Liver (tissue), 9 donors: Measurements from ENCODE around the gene LAMTOR2. TPM values are rescaled to one million over a fixed set of nuclear protein-coding genes. Genes with fewer than 3 reads are reported as not detected.

Source experiments
- DNase-seq: peaks from one replicate; pipeline ENCODE4 v3.0.0-alpha.2; 2017; ENCODE audit warnings: low spot score
- H3K27ac ChIP-seq, 2 donors: one replicate each; pipeline ENCODE4 v1.7.0; 2013; ENCODE audit warnings: inconsistent platforms in 2 of 2, low read length in 2 of 2, control low read depth in 1 of 2, low read depth in 1 of 2, mild to moderate bottlenecking in 1 of 2
- H3K27me3 ChIP-seq, 4 donors: one replicate each; pipeline versions ENCODE4 v1.6.1 to v1.7.0; 2013; ENCODE audit warnings: low read length in 3 of 4, inconsistent platforms in 1 of 4, mild to moderate bottlenecking in 1 of 4, moderate library complexity in 1 of 4; ENCODE audit not compliant: control insufficient read depth in 4 of 4, insufficient read depth in 4 of 4
- H3K36me3 ChIP-seq, 4 donors: one replicate each; pipeline versions ENCODE4 v1.6.1 to v1.7.0; 2013; ENCODE audit warnings: low read length in 3 of 4, mild to moderate bottlenecking in 3 of 4, low read depth in 1 of 4, moderate library complexity in 1 of 4; ENCODE audit not compliant: control insufficient read depth in 4 of 4, insufficient read depth in 3 of 4
- H3K4me1 ChIP-seq, 4 donors: one replicate each; pipeline versions ENCODE4 v1.6.1 to v1.7.0; 2013; ENCODE audit warnings: low read length in 3 of 4, mild to moderate bottlenecking in 3 of 4, moderate library complexity in 1 of 4; ENCODE audit not compliant: control insufficient read depth in 4 of 4, insufficient read depth in 4 of 4
- H3K4me3 ChIP-seq, 3 donors: one replicate each; pipeline versions ENCODE4 v1.6.1 to v1.7.0; 2013; ENCODE audit warnings: low read length in 3 of 3, control low read depth in 1 of 3, low read depth in 1 of 3, mild to moderate bottlenecking in 1 of 3
- H3K9ac ChIP-seq, 2 donors: one replicate each; pipeline ENCODE4 v1.7.0; 2013; ENCODE audit warnings: low read length in 2 of 2, mild to moderate bottlenecking in 2 of 2, moderate library complexity in 2 of 2, control low read depth in 1 of 2, low read depth in 1 of 2
- H3K9me3 ChIP-seq, 4 donors: one replicate each; pipeline versions ENCODE4 v1.6.1 to v1.7.0; 2013; ENCODE audit warnings: low read length in 3 of 4; ENCODE audit not compliant: control insufficient read depth in 4 of 4
- EGR1 ChIP-seq, 2 donors: IDR thresholded peaks; 2 replicates each; pipeline ENCODE4 v1.6.1; 2016 to 2018; ENCODE audit warnings: antibody characterized with exemption in 2 of 2, low read depth in 2 of 2
- FOXA1 ChIP-seq: IDR thresholded peaks from 2 replicates; pipeline ENCODE4 v1.6.1; 2016; ENCODE audit warnings: antibody characterized with exemption
- FOXA2 ChIP-seq: IDR thresholded peaks from 2 replicates; pipeline ENCODE4 v1.6.1; 2016; ENCODE audit warnings: antibody characterized with exemption
- GABPA ChIP-seq, 2 donors: IDR thresholded peaks in 1 of 2; conservative IDR thresholded peaks in 1 of 2; 2 replicates each; pipeline ENCODE4 v1.6.1; 2016; ENCODE audit warnings: antibody characterized with exemption in 2 of 2, mild to moderate bottlenecking in 1 of 2, moderate library complexity in 1 of 2
- HNF4G ChIP-seq: IDR thresholded peaks from 2 replicates; pipeline ENCODE4 v1.6.1; 2016; ENCODE audit warnings: antibody characterized with exemption
- NR2F2 ChIP-seq: IDR thresholded peaks from 2 replicates; pipeline ENCODE4 v1.6.1; 2016; ENCODE audit warnings: antibody characterized with exemption
- RAD21 ChIP-seq, 2 donors: IDR thresholded peaks; 2 replicates each; pipeline ENCODE4 v1.6.1; 2016; ENCODE audit warnings: antibody characterized with exemption in 2 of 2, mild to moderate bottlenecking in 2 of 2
- SP1 ChIP-seq: IDR thresholded peaks from 2 replicates; pipeline ENCODE4 v1.6.1; 2018; ENCODE audit warnings: antibody characterized with exemption, mild to moderate bottlenecking
- TAF1 ChIP-seq: conservative IDR thresholded peaks from 2 replicates; pipeline ENCODE4 v1.6.1; 2016; ENCODE audit warnings: antibody characterized with exemption, mild to moderate bottlenecking
- WGBS: extraction: QIAGEN DNeasy Blood & Tissue Kit; methylation state at CpG from one replicate; pipeline ENCODE4 v1.1.7; 2013; 5-methylcytosine and 5-hydroxymethylcytosine counted together
- polyA plus RNA-seq, 2 donors: library from polyadenylated mRNA; stranded (reverse) in 1 of 2; unstranded in 1 of 2; fragments of 200-250 nt in 1 of 2; fragments of >200 nt in 1 of 2; fragmentation: Nextera tagmentation in 1 of 2; extraction: Ambion mirVana in 1 of 2; gene quantifications; one replicate each; pipeline versions ENCODE4 v1.2.1 to v1.2.3, GENCODE V29; 2013 to 2015
- total RNA-seq, 2 donors: library from RNA; depleted of rRNA; stranded (reverse); fragments of >200 nt; gene quantifications; one replicate each; pipeline ENCODE4 v1.2.3, GENCODE V29; 2014
- TF ChIP-seq, protein P1 (sequence below): IDR thresholded peaks from 2 replicates; pipeline ENCODE4 v1.6.1; 2016; ENCODE audit warnings: antibody characterized with exemption, mild to moderate bottlenecking
- TF ChIP-seq, protein P2 (sequence below): fragments of 150-350 bp; IDR thresholded peaks from 2 replicates; pipeline ENCODE4 v1.5.1; 2017; ENCODE audit warnings: improper control_type of control experiment, low read depth, low read length; ENCODE audit not compliant: missing input control
- TF ChIP-seq, protein P3 (sequence below): IDR thresholded peaks from 2 replicates; pipeline ENCODE4 v1.6.1; 2016; ENCODE audit warnings: antibody characterized with exemption
- TF ChIP-seq, protein P4 (sequence below): IDR thresholded peaks from 2 replicates; pipeline ENCODE4 v1.6.1; 2016; ENCODE audit warnings: antibody characterized with exemption
- donor health status: healthy.
- donor health status: healthy.
- donor health status: healthy.
- donor health status: healthy.
- donor health status: healthy.

The LAMTOR2 gene
- total and polyA plus RNA-seq, 4 donors, result 30.4 to 152 (median 79.0) TPM

- TF ChIP-seq, protein P1, sequence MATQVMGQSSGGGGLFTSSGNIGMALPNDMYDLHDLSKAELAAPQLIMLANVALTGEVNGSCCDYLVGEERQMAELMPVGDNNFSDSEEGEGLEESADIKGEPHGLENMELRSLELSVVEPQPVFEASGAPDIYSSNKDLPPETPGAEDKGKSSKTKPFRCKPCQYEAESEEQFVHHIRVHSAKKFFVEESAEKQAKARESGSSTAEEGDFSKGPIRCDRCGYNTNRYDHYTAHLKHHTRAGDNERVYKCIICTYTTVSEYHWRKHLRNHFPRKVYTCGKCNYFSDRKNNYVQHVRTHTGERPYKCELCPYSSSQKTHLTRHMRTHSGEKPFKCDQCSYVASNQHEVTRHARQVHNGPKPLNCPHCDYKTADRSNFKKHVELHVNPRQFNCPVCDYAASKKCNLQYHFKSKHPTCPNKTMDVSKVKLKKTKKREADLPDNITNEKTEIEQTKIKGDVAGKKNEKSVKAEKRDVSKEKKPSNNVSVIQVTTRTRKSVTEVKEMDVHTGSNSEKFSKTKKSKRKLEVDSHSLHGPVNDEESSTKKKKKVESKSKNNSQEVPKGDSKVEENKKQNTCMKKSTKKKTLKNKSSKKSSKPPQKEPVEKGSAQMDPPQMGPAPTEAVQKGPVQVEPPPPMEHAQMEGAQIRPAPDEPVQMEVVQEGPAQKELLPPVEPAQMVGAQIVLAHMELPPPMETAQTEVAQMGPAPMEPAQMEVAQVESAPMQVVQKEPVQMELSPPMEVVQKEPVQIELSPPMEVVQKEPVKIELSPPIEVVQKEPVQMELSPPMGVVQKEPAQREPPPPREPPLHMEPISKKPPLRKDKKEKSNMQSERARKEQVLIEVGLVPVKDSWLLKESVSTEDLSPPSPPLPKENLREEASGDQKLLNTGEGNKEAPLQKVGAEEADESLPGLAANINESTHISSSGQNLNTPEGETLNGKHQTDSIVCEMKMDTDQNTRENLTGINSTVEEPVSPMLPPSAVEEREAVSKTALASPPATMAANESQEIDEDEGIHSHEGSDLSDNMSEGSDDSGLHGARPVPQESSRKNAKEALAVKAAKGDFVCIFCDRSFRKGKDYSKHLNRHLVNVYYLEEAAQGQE, result no peak
- TF ChIP-seq, protein P2, sequence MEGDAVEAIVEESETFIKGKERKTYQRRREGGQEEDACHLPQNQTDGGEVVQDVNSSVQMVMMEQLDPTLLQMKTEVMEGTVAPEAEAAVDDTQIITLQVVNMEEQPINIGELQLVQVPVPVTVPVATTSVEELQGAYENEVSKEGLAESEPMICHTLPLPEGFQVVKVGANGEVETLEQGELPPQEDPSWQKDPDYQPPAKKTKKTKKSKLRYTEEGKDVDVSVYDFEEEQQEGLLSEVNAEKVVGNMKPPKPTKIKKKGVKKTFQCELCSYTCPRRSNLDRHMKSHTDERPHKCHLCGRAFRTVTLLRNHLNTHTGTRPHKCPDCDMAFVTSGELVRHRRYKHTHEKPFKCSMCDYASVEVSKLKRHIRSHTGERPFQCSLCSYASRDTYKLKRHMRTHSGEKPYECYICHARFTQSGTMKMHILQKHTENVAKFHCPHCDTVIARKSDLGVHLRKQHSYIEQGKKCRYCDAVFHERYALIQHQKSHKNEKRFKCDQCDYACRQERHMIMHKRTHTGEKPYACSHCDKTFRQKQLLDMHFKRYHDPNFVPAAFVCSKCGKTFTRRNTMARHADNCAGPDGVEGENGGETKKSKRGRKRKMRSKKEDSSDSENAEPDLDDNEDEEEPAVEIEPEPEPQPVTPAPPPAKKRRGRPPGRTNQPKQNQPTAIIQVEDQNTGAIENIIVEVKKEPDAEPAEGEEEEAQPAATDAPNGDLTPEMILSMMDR, result no peak
- TF ChIP-seq GABPA (IDR thresholded peaks at IDR 0.05 in 1 of 2, conservative IDR thresholded peaks at IDR 0.05 in 1 of 2), result no peak
- TF ChIP-seq, protein P3, sequence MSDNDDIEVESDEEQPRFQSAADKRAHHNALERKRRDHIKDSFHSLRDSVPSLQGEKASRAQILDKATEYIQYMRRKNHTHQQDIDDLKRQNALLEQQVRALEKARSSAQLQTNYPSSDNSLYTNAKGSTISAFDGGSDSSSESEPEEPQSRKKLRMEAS, result no peak
- no peak for TF ChIP-seq TAF1
- no peak for TF ChIP-seq NR2F2
- Histone ChIP-seq H3K4me1 (peaks cover 0 to 3% (median 0%) of the 10 kb centered on the region in 4 donors), H3K27me3 (no peaks in the 10 kb centered on the region), H3K27ac (no peak overlapping the region), H3K36me3 (peaks cover 6 to 50% (median 23%) of the 10 kb centered on the region in 4 donors), H3K4me3 (no peak overlapping the region), H3K9me3 (no peaks in the 10 kb centered on the region), H3K9ac (no peak overlapping the region)
- DNase-seq, result no peak
- 93% methylated on average over 4 of the region's 4 CpGs for WGBS
Observed at GRCh38 chr1:156045076-156045475, 9.5 kb upstream of the LAMTOR2 start.

DNA sequence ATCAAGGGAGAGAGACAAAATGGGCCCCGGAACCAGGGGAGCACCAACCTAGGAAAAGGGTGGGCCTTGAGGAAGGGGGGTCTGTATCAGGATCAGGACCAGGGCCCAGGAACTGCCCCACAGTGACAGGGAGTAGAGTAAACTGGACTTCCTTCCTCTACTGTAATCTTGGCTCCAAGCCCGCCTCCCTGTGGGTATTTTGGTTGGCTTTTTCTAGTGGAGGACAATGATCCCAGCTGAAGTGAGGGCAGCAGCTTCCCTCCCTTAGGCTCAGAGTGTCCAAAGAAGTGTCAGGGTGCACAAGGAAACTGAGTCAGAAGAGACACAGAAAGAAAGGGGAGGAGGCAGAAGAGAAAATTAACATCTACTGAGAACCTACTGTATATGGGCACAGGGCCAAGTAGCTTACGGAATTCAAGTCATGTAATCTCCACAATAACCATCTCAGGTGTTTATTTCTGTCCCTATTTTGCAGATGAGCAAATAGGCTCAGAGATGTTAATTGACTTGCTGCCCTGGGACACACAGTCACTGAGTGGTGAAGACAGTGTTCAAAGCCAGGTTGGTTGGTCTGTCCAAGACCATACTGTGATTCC lies 5.8 kb upstream of the LAMTOR2 start:
- peaks cover 1 to 20% (median 10%) of the 10 kb centered on the region in 4 donors for H3K36me3 ChIP-seq

GRCh38 chr1:156050376-156050775 lies 4.2 kb upstream of the LAMTOR2 start:
- Histone ChIP-seq H3K9ac (no peak overlapping the region), H3K4me1 (peaks cover 0 to 15% (median 7%) of the 10 kb centered on the region in 4 donors), H3K27me3 (no peaks in the 10 kb centered on the region), H3K27ac (no peak overlapping the region), H3K4me3 (no peak overlapping the region), H3K9me3 (no peaks in the 10 kb centered on the region), H3K36me3 (peaks cover 1 to 20% (median 8%) of the 10 kb centered on the region in 4 donors)
- TF ChIP-seq, protein P3, result no peak
- no peak for TF ChIP-seq GABPA (IDR thresholded peaks at IDR 0.05 in 1 of 2, conservative IDR thresholded peaks at IDR 0.05 in 1 of 2)
- DNase-seq, result no peak
- 91% methylated on average over 4 of the region's 4 CpGs for WGBS

More for the DNA sequence above, 5.8 kb upstream of the LAMTOR2 start:
- Histone ChIP-seq H3K9me3 (no peaks in the 10 kb centered on the region), H3K27me3 (no peaks in the 10 kb centered on the region), H3K4me3 (no peak overlapping the region), H3K27ac (no peak overlapping the region), H3K4me1 (peaks cover 0 to 8% (median 2%) of the 10 kb centered on the region in 4 donors), H3K9ac (no peak overlapping the region)
- no peak for DNase-seq
- 87% methylated on average over 3 of the region's 3 CpGs for WGBS
- TF ChIP-seq EGR1 (IDR thresholded peaks at IDR 0.05; ENCODE audit: low read depth in 2 of 2) (no peak), GABPA (IDR thresholded peaks at IDR 0.05 in 1 of 2, conservative IDR thresholded peaks at IDR 0.05 in 1 of 2) (no peak), RAD21 (IDR thresholded peaks at IDR 0.05) (no peak), NR2F2 (no peak), FOXA2 (no peak), FOXA1 (no peak), SP1 (no peak), HNF4G (no peak)
- TF ChIP-seq, protein P4, sequence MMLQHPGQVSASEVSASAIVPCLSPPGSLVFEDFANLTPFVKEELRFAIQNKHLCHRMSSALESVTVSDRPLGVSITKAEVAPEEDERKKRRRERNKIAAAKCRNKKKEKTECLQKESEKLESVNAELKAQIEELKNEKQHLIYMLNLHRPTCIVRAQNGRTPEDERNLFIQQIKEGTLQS, result no peak
